Measurements from ENCODE around the gene TTL.
A peak's percentile ranks its signal among the peaks of the same experiment; 100 is the strongest.

TTL gene

GRCh38 chr2:112542123-112542983 is 60.4 kb downstream of the TTL start, which contains the start of gene POLR1B:
Gene POLR1B (plus strand): TSS chr2:112542465. CDS start chr2:112542495, 30 bp downstream.
- Histone ChIP-seq H3K36me3 (ENCODE audit: control insufficient read depth, low read length) (peaks cover 42% of the 10 kb centered on the region), H3K4me3 (ENCODE audit: low read length) (peak within 1 kb of the TSS; percentile 97), H3K9me2 (replicated peaks; ENCODE audit: control insufficient read depth, low read length) (no peaks in the 10 kb centered on the region), H3K79me2 (ENCODE audit: control insufficient read depth, low read length) (peaks cover 61% of the 10 kb centered on the region), H3K27me3 (ENCODE audit: control insufficient read depth, low read length) (no peaks in the 10 kb centered on the region), H3K4me2 (ENCODE audit: low read length) (peak within 1 kb of the TSS; percentile 85), H3K4me1 (ENCODE audit: control insufficient read depth, low read length) (peaks cover 26% of the 10 kb centered on the region), H4K20me1 (ENCODE audit: control insufficient read depth, insufficient read depth, low read depth, low read length) (peaks cover 13% of the 10 kb centered on the region; the same call in 1 of the 2 replicates), H3K9me3 (ENCODE audit: control insufficient read depth, insufficient read depth, low read length) (no peaks in the 10 kb centered on the region), H3F3A (ENCODE audit: control insufficient read depth, insufficient read depth) (peaks cover 12% of the 10 kb centered on the region), H3K27ac (ENCODE audit: low read depth, low read length) (peak within 1 kb of the TSS; percentile 77)
- no peak for TF ChIP-seq CTCF (IDR thresholded peaks at IDR 0.05; ENCODE audit: low read depth, low read length, poor library complexity, severe bottlenecking)
- no peak for TF ChIP-seq EZH2phosphoT487 (IDR thresholded peaks at IDR 0.05; ENCODE audit: borderline replicate concordance, low read length)

DNA sequence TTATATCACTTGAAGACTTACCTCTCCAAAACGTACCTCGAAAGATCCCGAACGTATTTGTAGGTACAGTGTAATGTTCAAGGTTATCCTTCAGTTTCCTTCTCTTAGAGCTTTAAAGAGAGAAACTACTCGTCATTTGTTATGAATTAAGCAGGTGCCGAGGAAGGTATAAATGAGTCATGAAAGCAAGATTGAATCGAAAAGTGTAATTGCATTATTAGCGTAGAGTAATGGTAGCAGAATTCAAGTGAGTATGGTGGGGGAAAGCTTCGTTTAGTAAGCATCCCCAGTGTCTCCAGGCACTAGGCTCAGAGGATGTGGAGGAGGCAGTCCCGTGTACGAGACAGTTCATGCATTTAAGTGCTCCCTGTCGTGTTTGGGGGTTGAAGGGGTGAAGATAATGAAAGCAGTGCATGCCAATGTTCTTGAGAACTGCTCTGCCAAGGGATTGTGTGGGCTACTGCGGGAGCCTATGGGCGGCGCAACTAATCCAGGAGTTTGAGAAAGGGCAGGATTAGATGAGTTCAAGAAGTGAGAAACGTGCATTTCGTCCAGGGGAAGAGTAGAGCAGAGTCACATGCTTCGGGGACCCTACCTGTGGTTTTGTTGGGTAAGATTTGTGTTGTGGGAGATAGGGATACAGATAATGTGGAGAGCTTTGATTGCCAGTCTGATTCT is 61.2 kb downstream of the TTL start:
- Histone ChIP-seq H4K20me1 (ENCODE audit: control insufficient read depth, insufficient read depth, low read depth, low read length) (peaks cover 13% of the 10 kb centered on the region; the same call in 1 of the 2 replicates), H3K27me3 (ENCODE audit: control insufficient read depth, low read length) (no peaks in the 10 kb centered on the region), H3K79me2 (ENCODE audit: control insufficient read depth, low read length) (peaks cover 69% of the 10 kb centered on the region), H3K9me3 (ENCODE audit: control insufficient read depth, insufficient read depth, low read length) (no peaks in the 10 kb centered on the region), H3F3A (ENCODE audit: control insufficient read depth, insufficient read depth) (peaks cover 12% of the 10 kb centered on the region), H3K36me3 (ENCODE audit: control insufficient read depth, low read length) (peaks cover 50% of the 10 kb centered on the region), H3K4me2 (ENCODE audit: low read length) (peak overlapping the region; percentile 85), H3K4me3 (ENCODE audit: low read length) (peak overlapping the region; percentile 97), H3K4me1 (ENCODE audit: control insufficient read depth, low read length) (peaks cover 26% of the 10 kb centered on the region), H3K27ac (ENCODE audit: low read depth, low read length) (peak overlapping the region; percentile 77), H3K9me2 (replicated peaks; ENCODE audit: control insufficient read depth, low read length) (no peaks in the 10 kb centered on the region)
- TF ChIP-seq CTCF (IDR thresholded peaks at IDR 0.05; ENCODE audit: low read depth, low read length, poor library complexity, severe bottlenecking) (peak; percentile 30), EZH2phosphoT487 (IDR thresholded peaks at IDR 0.05; ENCODE audit: borderline replicate concordance, low read length) (no peak)

GRCh38 chr2:112547333-112547732 is 65.4 kb downstream of the TTL start:
- TF ChIP-seq EZH2phosphoT487 (IDR thresholded peaks at IDR 0.05; ENCODE audit: borderline replicate concordance, low read length) (no peak), CTCF (IDR thresholded peaks at IDR 0.05; ENCODE audit: low read depth, low read length, poor library complexity, severe bottlenecking) (no peak)
- Histone ChIP-seq H3K9me3 (ENCODE audit: control insufficient read depth, insufficient read depth, low read length) (no peaks in the 10 kb centered on the region), H3K9me2 (replicated peaks; ENCODE audit: control insufficient read depth, low read length) (no peaks in the 10 kb centered on the region), H3K4me2 (ENCODE audit: low read length) (no peak overlapping the region), H3K79me2 (ENCODE audit: control insufficient read depth, low read length) (peaks cover 89% of the 10 kb centered on the region), H3K27me3 (ENCODE audit: control insufficient read depth, low read length) (no peaks in the 10 kb centered on the region), H3K4me1 (ENCODE audit: control insufficient read depth, low read length) (peaks cover 15% of the 10 kb centered on the region), H3K4me3 (ENCODE audit: low read length) (no peak overlapping the region), H3F3A (ENCODE audit: control insufficient read depth, insufficient read depth) (peaks cover 3% of the 10 kb centered on the region), H3K27ac (ENCODE audit: low read depth, low read length) (no peak overlapping the region), H4K20me1 (ENCODE audit: control insufficient read depth, insufficient read depth, low read depth, low read length) (peaks cover 13% of the 10 kb centered on the region; the same call in 1 of the 2 replicates), H3K36me3 (ENCODE audit: control insufficient read depth, low read length) (peaks cover 92% of the 10 kb centered on the region)

All from DOHH2 (cell line).